Astrocyte of the spinal cord (primary cell): ENCODE measurements around the gene FTO.

ENCODE experiments used
- DNase-seq: peaks from one replicate; pipeline ENCODE4 v3.0.0; 2011; ENCODE audit warnings: low read depth, low spot score
- H3K4me3 ChIP-seq: 2 replicates; pipeline ENCODE4 v1.5.1; 2011; ENCODE audit warnings: low read depth, mild to moderate bottlenecking, low read length, moderate library complexity
- CTCF ChIP-seq: IDR thresholded peaks from 2 replicates; pipeline ENCODE4 v1.5.1; 2012; ENCODE audit warnings: low read depth, mild to moderate bottlenecking, low read length, inconsistent platforms
- in situ Hi-C: cut with HindIII; loops from 2 replicates; pipeline ENCODE4 v1.10.0; 2017; ENCODE audit warnings: low sequenced_read_pairs

FTO gene

GRCh38 chr16:53947642-53948041 is 243.7 kb downstream of the FTO start:
- in situ Hi-C loops: no loop called here

GRCh38 chr16:53948326-53948725 is 244.4 kb downstream of the FTO start:
- H3K4me3 ChIP-seq: no peak overlapping the region
- in situ Hi-C loops: no loop called here
- no peak for DNase-seq
- no peak for TF ChIP-seq CTCF

More at GRCh38 chr16:53947642-53948041, 243.7 kb downstream of the FTO start:
- no peak for DNase-seq
- no peak overlapping the region for H3K4me3 ChIP-seq
- no peak for TF ChIP-seq CTCF

GRCh38 chr16:53948734-53949430 is 244.9 kb downstream of the FTO start:
- no peak for DNase-seq
- in situ Hi-C loops: no loop called here
- no peak for TF ChIP-seq CTCF
- no peak overlapping the region for H3K4me3 ChIP-seq

- no peak for TF ChIP-seq CTCF
- in situ Hi-C loops: no loop called here
- no peak for DNase-seq
- H3K4me3 ChIP-seq: no peak overlapping the region
These were observed 245.9 kb downstream of the FTO start for GRCh38 chr16:53949715-53950410.

GRCh38 chr16:53950677-53951076 is 246.7 kb downstream of the FTO start:
- H3K4me3 ChIP-seq: no peak overlapping the region
- in situ Hi-C loops: no loop called here
- TF ChIP-seq CTCF: no peak
- DNase-seq: no peak

GRCh38 chr16:53952215-53953208 is 248.6 kb downstream of the FTO start:
- no peak overlapping the region for H3K4me3 ChIP-seq
- in situ Hi-C loops: no loop called here
- TF ChIP-seq CTCF: no peak
- peak; percentile 56 for DNase-seq
